Mononuclear cell (primary cell): ENCODE results near the gene RAB23. TPM values are rescaled to one million over a fixed set of nuclear protein-coding genes. Genes with fewer than 3 reads are reported as not detected.

Experiments used
- H3K27me3 ChIP-seq: 2 replicates; pipeline ENCODE4 v1.6.0; 2011; ENCODE audit warnings: low read length, control low read depth; ENCODE audit not compliant: insufficient read depth
- H3K4me1 ChIP-seq: 2 replicates; pipeline ENCODE4 v1.5.1; 2011; ENCODE audit warnings: mild to moderate bottlenecking, low read length, control low read depth; ENCODE audit not compliant: insufficient read depth
- H3K4me3 ChIP-seq: 2 replicates; pipeline ENCODE4 v1.5.1; 2011; ENCODE audit warnings: mild to moderate bottlenecking, low read length, moderate library complexity
- H3K9me3 ChIP-seq: 2 replicates; pipeline ENCODE4 v1.5.1; 2011; ENCODE audit warnings: low read depth, mild to moderate bottlenecking, control low read depth, low read length
- total RNA-seq: library from RNA; depleted of rRNA; stranded (reverse); fragments of >200 nt; gene quantifications from one replicate; pipeline ENCODE4 v1.2.3, GENCODE V29; 2012

RAB23 gene
- total RNA-seq, 1 donor: 1.0 TPM

DNA sequence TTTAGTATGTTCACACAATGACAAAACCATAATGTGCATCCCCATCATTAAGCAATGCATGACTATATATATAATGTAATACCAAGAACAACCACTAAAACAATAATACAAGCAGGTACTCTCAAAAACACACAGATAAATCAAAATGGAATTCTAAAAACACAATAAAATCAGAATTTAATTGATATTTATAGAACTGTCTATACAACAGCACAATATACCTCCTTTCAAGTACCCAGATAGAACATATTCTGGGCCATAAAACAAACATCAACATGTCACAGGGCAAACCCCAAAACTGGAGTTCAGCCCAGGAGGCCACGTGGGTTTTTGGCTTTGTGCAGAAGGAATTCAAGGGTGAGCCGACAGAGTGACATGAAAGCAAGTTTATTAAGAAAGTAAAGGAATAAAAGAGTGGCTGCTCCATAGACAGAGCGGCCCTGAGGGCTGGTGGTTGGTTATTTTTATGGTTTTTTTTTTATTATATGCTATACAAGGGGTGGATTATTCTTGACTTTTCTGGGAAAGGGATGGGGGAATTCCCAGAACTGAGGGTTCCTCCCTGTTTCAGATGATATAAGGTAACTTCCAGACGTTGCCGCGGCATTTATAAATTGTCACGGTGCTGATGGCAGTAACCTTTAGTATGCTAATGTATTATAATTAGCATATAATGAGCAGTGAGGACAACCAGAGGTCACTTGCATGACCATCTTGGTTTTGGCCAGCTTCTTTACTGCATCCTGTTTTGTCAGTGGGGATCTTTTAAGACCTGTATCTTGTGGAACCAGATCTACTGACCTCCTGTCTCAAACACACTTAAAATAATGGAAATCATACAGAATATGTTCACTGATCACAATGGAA lies 5.6 kb downstream of the RAB23 start:
- peaks cover 5% of the 10 kb centered on the region for H3K4me1 ChIP-seq
- no peaks in the 10 kb centered on the region for H3K9me3 ChIP-seq
- no peak overlapping the region for H3K4me3 ChIP-seq
- no peaks in the 10 kb centered on the region for H3K27me3 ChIP-seq

DNA sequence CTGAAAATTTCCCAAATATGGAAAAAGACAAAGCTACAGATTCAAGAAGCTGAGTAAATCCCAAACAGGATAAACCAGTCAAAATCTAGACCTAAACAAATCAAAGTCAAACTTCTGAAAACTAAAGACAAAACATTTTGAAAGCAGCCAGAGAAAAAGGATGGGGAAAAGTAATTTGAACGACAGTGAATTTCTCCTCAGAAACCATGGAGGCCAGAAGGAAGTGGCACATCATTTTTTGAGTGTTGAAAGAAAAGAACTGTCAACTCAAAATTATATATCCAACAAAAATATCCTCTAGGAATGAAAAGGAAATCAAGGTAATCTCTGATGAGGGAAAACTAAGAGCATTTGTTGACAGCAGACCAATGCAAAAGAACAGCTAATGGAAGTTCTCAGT lies 6.8 kb downstream of the RAB23 start:
- no peaks in the 10 kb centered on the region for H3K27me3 ChIP-seq
- no peaks in the 10 kb centered on the region for H3K9me3 ChIP-seq
- no peaks in the 10 kb centered on the region for H3K4me1 ChIP-seq
- H3K4me3 ChIP-seq: no peak overlapping the region

DNA sequence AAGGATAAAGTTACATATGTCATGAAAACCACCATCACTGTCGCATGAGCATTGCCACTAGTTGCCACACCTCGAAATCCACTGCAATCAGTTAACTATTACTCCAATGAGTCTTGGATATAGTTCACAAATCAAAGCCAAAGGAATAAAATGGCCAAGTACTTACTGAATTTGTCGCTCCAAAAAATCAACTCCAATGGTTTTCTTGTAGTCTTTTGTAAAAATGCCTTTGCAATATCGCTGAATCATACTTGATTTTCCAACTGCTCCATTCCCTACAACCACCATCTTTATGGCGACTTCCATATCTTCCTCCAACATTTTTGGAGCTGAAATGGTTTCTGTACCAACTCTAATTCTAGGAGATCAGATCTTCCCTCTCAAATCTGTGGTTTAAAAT lies 12.0 kb downstream of the RAB23 start:
- H3K4me3 ChIP-seq: no peak overlapping the region
- no peaks in the 10 kb centered on the region for H3K27me3 ChIP-seq
- no peaks in the 10 kb centered on the region for H3K9me3 ChIP-seq
- H3K4me1 ChIP-seq: no peaks in the 10 kb centered on the region

DNA sequence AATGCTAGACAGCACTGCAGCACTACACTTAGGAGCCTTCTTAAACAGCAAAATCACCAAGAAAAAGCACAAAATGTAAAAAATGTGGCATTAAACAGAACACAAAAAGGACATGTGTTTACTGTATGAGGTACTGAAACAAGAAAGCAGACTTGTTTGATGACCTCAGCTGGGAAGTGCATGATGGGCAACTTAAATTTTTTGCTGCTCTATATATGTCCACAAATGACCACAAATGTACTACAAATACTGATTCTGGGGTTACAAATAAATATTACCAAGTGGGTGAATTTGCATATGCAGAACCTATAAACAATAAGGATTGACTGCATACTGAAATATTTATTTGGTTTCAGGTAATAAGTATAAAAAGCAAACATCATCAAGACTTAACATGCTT lies 13.1 kb downstream of the RAB23 start:
- no peak overlapping the region for H3K4me3 ChIP-seq
- no peaks in the 10 kb centered on the region for H3K27me3 ChIP-seq
- H3K4me1 ChIP-seq: no peaks in the 10 kb centered on the region
- no peaks in the 10 kb centered on the region for H3K9me3 ChIP-seq

DNA sequence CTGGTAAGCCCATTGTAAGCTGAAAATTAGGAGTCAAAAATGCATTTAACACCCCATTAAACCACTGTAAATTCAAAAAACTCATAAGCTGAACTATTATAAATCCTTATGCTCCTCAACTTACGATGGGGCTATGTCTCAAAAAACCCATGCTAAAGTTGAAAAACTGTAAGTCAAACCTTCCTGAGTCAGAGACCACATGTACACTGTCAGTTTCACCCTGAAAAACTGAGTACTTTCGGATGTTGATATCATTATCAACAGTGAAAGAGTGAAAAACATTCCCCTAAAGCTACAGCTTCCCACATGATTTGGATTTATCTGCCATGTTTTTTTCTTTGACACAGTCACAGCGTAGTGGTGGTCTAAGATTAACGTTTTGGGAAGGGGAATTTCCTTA lies 14.2 kb downstream of the RAB23 start:
- Histone ChIP-seq H3K4me1 (no peaks in the 10 kb centered on the region), H3K4me3 (no peak overlapping the region), H3K27me3 (no peaks in the 10 kb centered on the region), H3K9me3 (no peaks in the 10 kb centered on the region)

DNA sequence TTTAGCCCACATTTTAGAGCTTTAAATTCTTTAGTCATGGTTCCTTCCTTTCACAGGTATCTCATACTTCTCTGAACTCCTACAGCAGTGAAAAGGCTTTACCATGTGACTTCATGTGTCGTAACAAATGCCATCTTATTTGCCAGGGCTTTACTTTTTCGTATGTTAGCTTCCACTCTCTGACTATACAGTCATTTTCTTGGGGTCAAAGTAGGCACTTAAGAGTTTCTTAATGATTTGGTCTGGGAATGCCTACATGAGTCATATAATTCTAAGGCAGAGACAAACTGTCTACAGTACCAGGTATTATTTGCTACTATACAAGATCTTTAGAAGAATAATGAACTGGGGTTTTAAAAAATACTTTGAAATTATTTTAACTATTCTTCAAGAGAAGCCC lies 15.0 kb downstream of the RAB23 start:
- H3K4me1 ChIP-seq: no peaks in the 10 kb centered on the region
- H3K4me3 ChIP-seq: no peak overlapping the region
- H3K9me3 ChIP-seq: no peaks in the 10 kb centered on the region
- no peaks in the 10 kb centered on the region for H3K27me3 ChIP-seq

DNA sequence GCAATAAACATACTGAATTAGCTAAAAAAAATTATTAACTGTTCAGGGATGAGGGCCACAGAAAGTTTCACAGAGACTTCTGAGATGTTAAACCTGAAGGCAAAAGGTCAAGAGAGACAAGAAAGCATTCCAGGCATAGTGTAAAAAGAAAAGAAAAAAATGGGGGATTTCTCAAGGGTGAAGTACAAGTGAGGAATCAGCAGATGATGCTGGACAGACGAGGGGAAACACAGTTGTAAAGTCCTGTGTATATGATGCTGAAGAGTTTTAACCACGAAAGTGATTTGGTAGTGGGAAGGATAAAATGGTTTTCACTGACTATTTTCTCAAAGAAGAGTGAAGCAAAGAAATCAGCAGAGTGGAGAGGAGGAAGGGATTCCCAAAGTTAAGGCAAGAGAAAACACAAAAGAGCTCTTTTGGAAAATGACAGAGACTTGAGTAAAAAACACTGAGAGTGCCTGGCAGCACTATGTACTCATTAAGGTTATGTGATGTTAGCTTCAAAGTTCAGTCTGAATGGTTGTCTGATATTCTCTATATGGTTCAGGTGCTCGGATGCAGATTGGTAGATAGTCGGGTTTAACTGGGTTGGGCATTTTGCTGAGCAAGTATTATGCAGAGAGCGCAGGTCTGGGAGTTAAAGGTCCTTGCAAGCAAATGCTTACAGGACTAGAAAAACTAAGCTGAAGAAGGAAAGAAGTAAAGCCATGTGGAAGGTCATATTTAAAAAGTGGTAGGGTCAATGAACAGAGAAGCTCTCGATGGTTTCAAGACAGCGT lies 16.4 kb downstream of the RAB23 start:
- H3K4me3 ChIP-seq: no peak overlapping the region
- no peaks in the 10 kb centered on the region for H3K4me1 ChIP-seq
- H3K9me3 ChIP-seq: no peaks in the 10 kb centered on the region
- no peaks in the 10 kb centered on the region for H3K27me3 ChIP-seq

DNA sequence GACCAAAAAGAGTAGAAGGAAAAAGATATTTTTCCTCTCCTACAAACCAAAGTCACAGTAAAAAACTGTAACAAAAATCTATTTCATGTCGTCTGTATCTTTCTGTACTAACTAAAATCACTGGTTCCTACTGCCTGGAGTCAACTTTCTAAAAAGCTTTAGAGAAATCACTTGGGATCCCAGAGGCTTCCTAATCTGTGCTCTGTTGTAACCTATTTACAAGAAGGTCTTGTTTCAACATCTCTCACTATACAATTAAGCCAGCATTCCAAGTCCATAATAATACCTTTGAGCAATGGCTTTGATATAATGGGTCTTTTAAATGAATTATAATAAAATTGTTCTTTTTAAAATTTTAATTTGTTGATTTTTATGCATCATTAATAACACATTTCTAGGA lies 20.4 kb downstream of the RAB23 start:
- H3K4me1 ChIP-seq: no peaks in the 10 kb centered on the region
- H3K9me3 ChIP-seq: no peaks in the 10 kb centered on the region
- H3K27me3 ChIP-seq: no peaks in the 10 kb centered on the region
- no peak overlapping the region for H3K4me3 ChIP-seq

DNA sequence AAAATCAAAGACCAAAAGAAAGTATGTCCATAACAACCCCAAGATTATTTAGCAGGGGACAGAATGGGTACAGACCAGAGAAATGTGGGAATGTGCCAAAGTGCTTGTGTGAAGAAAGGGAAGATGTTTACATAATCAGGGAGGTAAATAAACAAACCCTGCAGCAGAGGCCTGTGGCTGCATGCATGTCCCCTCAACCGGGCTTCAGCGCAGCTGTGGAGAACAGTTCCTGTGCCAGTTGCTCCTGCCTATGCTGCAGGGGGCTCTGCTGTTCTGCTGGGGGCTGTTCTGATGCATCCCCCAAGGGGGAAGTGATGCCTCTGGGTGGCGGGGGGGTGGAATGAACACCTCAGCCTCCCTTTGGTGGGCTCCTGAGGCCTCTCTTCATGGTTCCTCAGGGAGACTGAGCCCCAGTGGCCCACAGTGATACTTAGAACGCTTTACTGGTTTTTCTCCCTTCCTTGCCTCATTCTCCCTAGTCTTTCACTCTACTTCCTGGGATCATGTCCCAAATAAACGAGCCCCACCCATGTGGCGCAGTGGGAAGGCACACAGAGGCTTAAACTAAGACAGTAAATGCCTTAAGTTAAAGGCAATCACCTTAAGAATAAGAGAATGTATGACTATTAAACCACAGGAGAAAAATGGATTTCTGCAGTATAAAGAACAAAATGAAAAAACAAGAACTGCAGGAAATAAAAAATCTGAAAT lies 23.0 kb downstream of the RAB23 start:
- H3K27me3 ChIP-seq: no peaks in the 10 kb centered on the region
- H3K4me3 ChIP-seq: no peak overlapping the region
- no peaks in the 10 kb centered on the region for H3K9me3 ChIP-seq
- H3K4me1 ChIP-seq: no peaks in the 10 kb centered on the region

DNA sequence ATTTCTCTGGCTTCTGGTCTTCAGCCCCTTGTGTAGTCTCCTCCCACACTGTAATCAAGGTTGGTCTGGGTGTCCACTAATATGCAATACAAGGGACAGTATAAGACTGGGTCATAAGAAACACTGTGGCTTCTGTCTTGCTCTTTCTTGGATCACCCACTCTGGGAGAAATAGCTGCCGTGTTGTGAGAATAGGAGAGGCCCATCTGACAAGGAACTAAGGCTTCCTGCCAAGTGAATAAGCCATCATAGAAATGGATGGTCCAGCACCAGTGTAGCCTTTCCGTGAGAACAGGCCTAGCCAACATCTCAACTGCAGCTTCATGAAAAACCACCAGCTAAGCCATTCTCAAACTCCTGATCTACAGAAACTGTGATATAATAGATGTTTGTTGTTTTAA lies 26.6 kb downstream of the RAB23 start:
- Histone ChIP-seq H3K4me3 (no peak overlapping the region), H3K27me3 (no peaks in the 10 kb centered on the region), H3K4me1 (no peaks in the 10 kb centered on the region), H3K9me3 (no peaks in the 10 kb centered on the region)

DNA sequence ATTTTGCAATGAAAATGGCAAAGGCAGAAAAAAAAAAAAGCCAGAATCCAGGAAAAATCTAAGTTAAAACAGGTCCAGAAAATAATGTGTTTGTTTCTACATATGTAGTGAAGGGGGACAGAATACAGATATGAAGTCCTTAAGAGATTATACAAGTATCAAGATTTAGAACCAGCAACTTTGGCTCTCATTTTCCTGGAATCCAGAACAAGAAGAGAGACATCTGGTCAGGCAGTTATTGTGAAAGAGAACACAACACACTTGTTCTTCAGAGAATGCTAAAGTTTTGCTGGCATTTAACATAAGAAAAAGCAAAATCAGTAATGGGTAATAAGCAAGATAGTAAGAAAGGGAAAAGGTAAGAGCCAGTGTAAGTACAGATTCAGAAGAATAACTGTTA lies 28.9 kb downstream of the RAB23 start:
- H3K9me3 ChIP-seq: no peaks in the 10 kb centered on the region
- no peaks in the 10 kb centered on the region for H3K4me1 ChIP-seq
- no peak overlapping the region for H3K4me3 ChIP-seq
- no peaks in the 10 kb centered on the region for H3K27me3 ChIP-seq

DNA sequence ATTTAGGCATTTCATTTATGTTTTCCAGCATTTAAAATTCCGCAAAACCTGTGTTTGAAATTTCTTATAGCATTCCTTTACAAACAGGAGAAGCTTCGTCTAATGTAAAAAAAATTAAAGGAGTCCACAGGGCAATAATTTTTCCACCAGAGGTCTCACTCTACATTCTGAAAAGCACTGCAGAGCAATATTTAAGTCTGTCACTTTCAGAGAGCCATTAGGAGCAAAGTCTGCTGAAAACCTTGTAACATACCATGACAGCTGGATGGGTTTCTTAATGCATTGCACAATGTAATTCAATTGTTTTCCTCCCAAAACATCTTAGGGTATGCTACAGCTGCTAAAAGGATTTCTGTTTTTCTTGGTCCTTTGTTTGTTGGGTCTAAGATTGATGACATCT lies 32.0 kb downstream of the RAB23 start:
- Histone ChIP-seq H3K4me1 (no peaks in the 10 kb centered on the region), H3K27me3 (no peaks in the 10 kb centered on the region), H3K9me3 (no peaks in the 10 kb centered on the region), H3K4me3 (no peak overlapping the region)

DNA sequence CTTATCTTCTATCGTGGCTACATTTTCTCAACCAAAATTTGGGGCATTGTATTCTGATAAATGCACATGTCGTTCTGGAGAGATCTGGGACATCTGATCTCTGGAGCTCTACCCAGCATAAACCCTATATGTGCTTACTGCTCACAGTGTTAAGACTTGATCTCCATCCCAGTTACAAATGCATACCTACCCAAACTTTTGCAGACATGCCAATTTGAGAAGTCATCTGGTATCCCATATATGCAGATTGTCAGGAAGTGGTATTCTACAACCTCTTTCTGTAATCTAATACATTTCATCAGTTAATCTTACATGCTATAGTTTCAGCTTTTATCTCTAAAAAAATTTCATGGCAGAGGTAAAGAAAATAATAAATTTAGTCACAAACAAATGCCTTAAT lies 38.8 kb downstream of the RAB23 start:
- no peaks in the 10 kb centered on the region for H3K9me3 ChIP-seq
- H3K4me1 ChIP-seq: no peaks in the 10 kb centered on the region
- H3K4me3 ChIP-seq: no peak overlapping the region
- no peaks in the 10 kb centered on the region for H3K27me3 ChIP-seq

DNA sequence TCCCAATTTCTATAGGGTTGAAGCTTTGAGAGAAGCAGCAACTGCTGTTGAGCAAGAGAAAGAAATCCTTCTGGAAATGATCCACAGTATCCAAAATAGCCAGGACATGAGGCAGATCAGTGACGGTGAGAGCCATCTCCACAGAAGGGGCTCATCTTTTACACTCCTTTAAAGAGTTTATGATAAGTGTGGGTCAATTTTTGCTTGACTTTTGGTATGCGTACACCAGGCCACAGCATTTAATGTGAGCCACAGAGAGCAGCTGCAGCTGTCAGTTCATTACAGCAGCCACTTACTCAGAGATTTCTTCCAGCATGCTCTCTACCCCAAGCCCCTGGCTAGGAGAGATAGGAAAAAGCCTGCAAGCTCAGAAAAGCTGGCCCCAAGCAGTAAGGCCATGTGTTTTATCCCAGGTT lies 40.1 kb downstream of the RAB23 start:
- no peaks in the 10 kb centered on the region for H3K4me1 ChIP-seq
- no peak overlapping the region for H3K4me3 ChIP-seq
- H3K27me3 ChIP-seq: no peaks in the 10 kb centered on the region
- H3K9me3 ChIP-seq: no peaks in the 10 kb centered on the region

DNA sequence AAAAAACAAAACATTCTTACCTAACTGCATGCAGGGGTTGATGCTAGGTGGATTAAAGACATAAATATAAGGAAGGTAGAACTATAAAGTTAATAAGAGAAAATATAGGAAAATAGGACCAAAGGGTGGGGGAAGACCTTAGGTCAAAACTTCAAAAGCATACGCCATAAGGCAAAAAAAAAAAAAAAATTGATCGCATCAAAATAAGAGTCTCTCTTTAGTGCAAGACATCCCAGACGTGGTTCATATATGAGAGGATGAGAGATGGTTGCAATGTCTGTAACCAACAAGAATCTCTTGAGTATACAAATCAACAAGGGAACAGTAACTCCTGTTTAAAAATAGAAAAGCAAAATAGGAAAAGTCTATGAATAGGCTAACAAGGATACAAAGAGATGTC lies 41.5 kb downstream of the RAB23 start:
- Histone ChIP-seq H3K27me3 (no peaks in the 10 kb centered on the region), H3K9me3 (no peaks in the 10 kb centered on the region), H3K4me3 (no peak overlapping the region), H3K4me1 (no peaks in the 10 kb centered on the region)
